OCI-LY3 (cell line): ENCODE results near the gene GPR176.

Experiments used
- H2AFZ ChIP-seq: fragments of 200-600, 300-600 bp; shearing (Covaris generic); 2 replicates; pipeline ENCODE4 v1.6.0; 2014; ENCODE audit warnings: antibody characterized with exemption, low read depth, low read length
- H3K27ac ChIP-seq: fragments of 200-600, 300-600 bp; sonication (generic); 2 replicates; pipeline ENCODE4 v1.5.1; 2014; ENCODE audit warnings: mild to moderate bottlenecking, low read length, moderate library complexity, mixed read lengths
- H3K27me3 ChIP-seq: fragments of 200-600, 300-600 bp; sonication (generic); 2 replicates; pipeline ENCODE4 v1.6.1; 2014; ENCODE audit warnings: low read depth, low read length, mixed read lengths
- H3K36me3 ChIP-seq: fragments of 200-600, 300-600 bp; sonication (generic); replicated peaks from 2 replicates; pipeline ENCODE3; 2014; ENCODE audit warnings: low read depth, low read length, mixed read lengths
- H3K4me1 ChIP-seq: fragments of 300-600, 200-600 bp; sonication (generic); 2 replicates; pipeline ENCODE4 v1.6.1; 2014; ENCODE audit warnings: low read length, mixed read lengths
- H3K4me2 ChIP-seq: fragments of 200-600, 300-600 bp; sonication (generic); 2 replicates; pipeline ENCODE4 v1.6.1; 2014; ENCODE audit warnings: low read length, mixed read lengths
- H3K4me3 ChIP-seq: fragments of 300-600, 200-600 bp; sonication (generic); 2 replicates; pipeline ENCODE4 v1.5.1; 2014; ENCODE audit warnings: antibody characterized with exemption, mild to moderate bottlenecking, low read length, moderate library complexity
- H3K79me2 ChIP-seq: fragments of 300-600, 200-600 bp; shearing (Covaris generic); 2 replicates; pipeline ENCODE4 v1.6.1; 2014; ENCODE audit warnings: mild to moderate bottlenecking, low read length, mixed read lengths
- H3K9ac ChIP-seq: fragments of 300-600, 200-600 bp; shearing (Covaris generic); 2 replicates; pipeline ENCODE4 v1.6.0; 2014; ENCODE audit warnings: mild to moderate bottlenecking, low read length, moderate library complexity
- H3K9me3 ChIP-seq: fragments of 200-600, 300-600 bp; shearing (Covaris generic); 2 replicates; pipeline ENCODE4 v1.6.1; 2014; ENCODE audit warnings: low read length, mixed read lengths; ENCODE audit not compliant: insufficient read depth
- H4K20me1 ChIP-seq: fragments of 200-600, 300-600 bp; sonication (generic); 2 replicates; pipeline ENCODE4 v1.6.1; 2016; ENCODE audit warnings: low read length, mixed read lengths; ENCODE audit not compliant: insufficient read depth
- EZH2phosphoT487 ChIP-seq: fragments of 200-600 bp; shearing (Covaris generic); IDR thresholded peaks from 2 replicates; pipeline ENCODE4 v1.6.1; 2018; ENCODE audit warnings: antibody characterized with exemption, mixed run types, low read depth
- TF ChIP-seq, protein P1 (sequence below): fragments of 200-600, 300-600 bp; sonication (generic); IDR thresholded peaks from 2 replicates; pipeline ENCODE4 v1.5.1; 2014; ENCODE audit warnings: antibody characterized with exemption, low read length, low read depth

GPR176 gene

DNA sequence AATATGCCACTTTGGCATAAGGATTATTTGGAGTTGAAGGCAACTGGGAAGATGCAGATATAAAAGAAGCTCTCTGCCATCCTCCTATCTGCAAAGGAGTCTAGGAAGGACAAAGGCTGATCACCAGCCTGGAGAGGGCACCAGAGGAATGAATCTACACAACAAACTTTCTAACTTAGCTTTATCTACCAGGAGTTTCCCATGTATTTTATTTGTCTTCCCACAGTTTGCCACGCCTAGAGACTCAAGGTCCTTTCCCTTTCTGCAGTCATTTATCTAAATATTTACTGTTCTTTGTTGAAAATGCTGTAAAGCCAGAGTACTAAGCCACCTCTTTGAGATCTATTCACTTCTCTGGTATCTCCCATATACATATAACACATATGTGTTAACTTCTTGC, 32.2 kb downstream of the GPR176 start:
- Histone ChIP-seq H2AFZ (no peak overlapping the region), H3K4me1 (no peaks in the 10 kb centered on the region), H3K4me3 (no peak overlapping the region), H3K27me3 (peaks cover 2% of the 10 kb centered on the region), H3K4me2 (no peak overlapping the region), H3K9me3 (no peaks in the 10 kb centered on the region), H3K79me2 (no peaks in the 10 kb centered on the region), H3K36me3 (no peaks in the 10 kb centered on the region), H3K9ac (no peak overlapping the region), H4K20me1 (no peaks in the 10 kb centered on the region), H3K27ac (no peak overlapping the region)
- no peak for TF ChIP-seq EZH2phosphoT487
- TF ChIP-seq, protein P1, sequence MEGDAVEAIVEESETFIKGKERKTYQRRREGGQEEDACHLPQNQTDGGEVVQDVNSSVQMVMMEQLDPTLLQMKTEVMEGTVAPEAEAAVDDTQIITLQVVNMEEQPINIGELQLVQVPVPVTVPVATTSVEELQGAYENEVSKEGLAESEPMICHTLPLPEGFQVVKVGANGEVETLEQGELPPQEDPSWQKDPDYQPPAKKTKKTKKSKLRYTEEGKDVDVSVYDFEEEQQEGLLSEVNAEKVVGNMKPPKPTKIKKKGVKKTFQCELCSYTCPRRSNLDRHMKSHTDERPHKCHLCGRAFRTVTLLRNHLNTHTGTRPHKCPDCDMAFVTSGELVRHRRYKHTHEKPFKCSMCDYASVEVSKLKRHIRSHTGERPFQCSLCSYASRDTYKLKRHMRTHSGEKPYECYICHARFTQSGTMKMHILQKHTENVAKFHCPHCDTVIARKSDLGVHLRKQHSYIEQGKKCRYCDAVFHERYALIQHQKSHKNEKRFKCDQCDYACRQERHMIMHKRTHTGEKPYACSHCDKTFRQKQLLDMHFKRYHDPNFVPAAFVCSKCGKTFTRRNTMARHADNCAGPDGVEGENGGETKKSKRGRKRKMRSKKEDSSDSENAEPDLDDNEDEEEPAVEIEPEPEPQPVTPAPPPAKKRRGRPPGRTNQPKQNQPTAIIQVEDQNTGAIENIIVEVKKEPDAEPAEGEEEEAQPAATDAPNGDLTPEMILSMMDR = peak; percentile 60

DNA sequence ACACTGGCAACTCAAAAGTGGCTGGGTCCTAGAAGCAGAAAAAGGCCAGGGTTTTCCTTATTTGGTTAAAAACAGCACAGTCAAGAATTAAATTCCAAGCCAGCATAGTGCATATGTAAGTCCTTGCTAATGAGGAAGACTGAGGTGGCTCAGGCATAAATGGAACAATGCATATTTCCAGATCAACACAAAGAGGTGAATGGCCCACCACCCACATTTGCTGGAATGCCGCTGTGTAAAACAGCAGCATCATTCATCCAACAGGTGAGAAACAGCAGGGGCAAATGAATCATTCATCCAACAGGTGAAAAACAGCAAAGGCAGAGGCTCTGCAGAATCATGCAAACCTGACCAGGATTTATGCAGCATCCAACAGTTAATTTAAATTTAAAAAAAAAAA, 32.9 kb downstream of the GPR176 start:
- Histone ChIP-seq H3K4me1 (no peaks in the 10 kb centered on the region), H3K27me3 (peaks cover 7% of the 10 kb centered on the region), H3K9ac (no peak overlapping the region), H3K9me3 (no peaks in the 10 kb centered on the region), H3K27ac (no peak overlapping the region), H3K4me2 (no peak overlapping the region), H3K79me2 (no peaks in the 10 kb centered on the region), H3K4me3 (no peak overlapping the region), H2AFZ (no peak overlapping the region), H4K20me1 (no peaks in the 10 kb centered on the region), H3K36me3 (no peaks in the 10 kb centered on the region)
- TF ChIP-seq, protein P1 = no peak
- TF ChIP-seq EZH2phosphoT487 = no peak

DNA sequence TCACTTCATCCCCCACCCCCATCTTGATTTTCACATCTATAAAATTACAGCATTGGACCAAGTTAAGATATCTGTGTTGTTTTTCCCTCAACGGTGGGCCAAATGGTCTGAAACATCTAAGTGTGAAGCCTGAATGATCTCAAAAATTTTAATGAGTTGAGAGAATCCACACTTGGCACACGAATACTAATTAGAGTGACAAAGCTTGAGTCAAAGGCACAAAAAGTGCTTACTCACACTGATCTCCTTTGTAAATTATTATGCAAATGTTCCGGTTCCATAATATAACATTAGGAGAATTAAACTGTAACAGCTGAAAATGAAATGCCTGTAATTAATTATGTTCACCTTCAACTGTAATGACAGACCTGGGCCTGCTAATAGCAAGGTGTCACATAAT, 33.6 kb downstream of the GPR176 start:
- Histone ChIP-seq H3K36me3 (no peaks in the 10 kb centered on the region), H3K9ac (no peak overlapping the region), H3K9me3 (no peaks in the 10 kb centered on the region), H3K79me2 (no peaks in the 10 kb centered on the region), H3K4me2 (no peak overlapping the region), H4K20me1 (no peaks in the 10 kb centered on the region), H3K27ac (no peak overlapping the region), H2AFZ (no peak overlapping the region), H3K4me3 (no peak overlapping the region), H3K4me1 (no peaks in the 10 kb centered on the region), H3K27me3 (peaks cover 7% of the 10 kb centered on the region)
- no peak for TF ChIP-seq EZH2phosphoT487
- TF ChIP-seq, protein P1 = no peak

DNA sequence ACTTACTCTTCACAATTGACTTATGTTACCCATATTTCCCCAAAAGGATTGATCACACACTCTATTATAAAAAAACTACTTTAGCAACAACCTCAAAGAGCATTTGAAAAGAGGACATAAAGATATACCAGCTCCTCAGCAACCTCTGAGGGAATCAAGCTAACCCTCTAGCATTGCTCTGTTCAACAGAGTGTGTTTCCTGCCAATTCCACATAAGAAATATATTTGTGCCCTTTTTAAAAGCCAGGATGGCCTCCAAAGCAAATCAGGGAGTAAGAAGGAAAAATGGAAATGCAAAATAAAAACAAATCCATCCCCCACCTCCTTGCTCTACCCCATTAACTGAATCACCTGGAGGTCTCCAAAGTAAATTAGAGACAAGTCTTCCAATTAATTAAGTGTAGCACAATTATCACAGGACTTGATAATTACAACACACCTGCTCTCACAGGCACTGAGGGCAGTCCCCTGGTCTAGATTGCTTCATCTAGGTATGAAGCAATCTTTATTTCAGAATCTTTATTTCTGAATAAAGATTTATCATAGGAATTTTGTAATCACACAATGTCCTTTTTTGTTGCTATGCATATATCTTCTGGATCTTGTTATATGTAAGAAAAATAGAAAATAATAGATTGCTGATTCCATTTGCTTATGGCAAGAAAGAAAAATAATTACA, 34.8 kb downstream of the GPR176 start:
- TF ChIP-seq, protein P1 = no peak
- no peak for TF ChIP-seq EZH2phosphoT487
- Histone ChIP-seq H3K27me3 (peaks cover 7% of the 10 kb centered on the region), H4K20me1 (no peaks in the 10 kb centered on the region), H2AFZ (no peak overlapping the region), H3K79me2 (no peaks in the 10 kb centered on the region), H3K36me3 (no peaks in the 10 kb centered on the region), H3K4me3 (no peak overlapping the region), H3K4me1 (no peaks in the 10 kb centered on the region), H3K4me2 (no peak overlapping the region), H3K9ac (no peak overlapping the region), H3K27ac (no peak overlapping the region), H3K9me3 (no peaks in the 10 kb centered on the region)
